ENCODE data around the gene FSTL4.

FSTL4 gene

DNA sequence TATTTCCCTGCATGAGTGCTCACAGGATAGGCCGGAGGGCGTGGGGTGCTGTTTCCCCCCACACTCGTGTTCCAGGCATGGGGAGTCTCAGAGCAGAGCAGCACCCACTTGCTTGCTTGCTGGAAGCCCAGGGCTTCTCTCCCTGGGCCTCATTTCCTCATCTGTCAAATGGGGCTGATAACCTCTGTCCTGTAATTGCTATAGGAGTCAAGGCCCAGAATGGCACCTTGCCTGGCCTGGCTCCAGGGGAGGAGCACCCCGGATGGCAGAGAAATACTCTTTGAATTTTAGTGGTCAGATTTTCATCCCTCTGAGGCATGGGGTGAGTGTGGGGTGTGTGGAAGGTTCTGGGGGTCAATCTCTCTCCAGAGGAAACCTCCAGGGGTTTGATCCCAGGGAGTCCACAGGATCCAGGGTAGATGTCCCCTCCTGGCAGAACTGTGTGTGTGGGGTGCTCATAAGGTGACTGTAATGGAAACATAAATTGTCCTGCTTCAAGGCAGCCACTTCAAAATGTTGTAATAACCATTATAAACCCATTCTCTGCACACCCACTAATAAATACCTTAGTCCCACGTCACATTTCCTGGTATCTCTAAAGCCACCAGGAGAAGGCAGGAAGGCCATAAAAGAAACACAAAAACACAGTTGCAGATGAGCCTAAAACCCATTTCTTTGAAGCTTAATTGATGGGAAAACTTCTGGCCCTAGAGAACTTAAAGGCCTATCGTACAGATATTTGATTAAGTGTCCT, 272.2 kb downstream of the FSTL4 start:
- DNase-seq (ENCODE audit: low read depth): no peak

DNA sequence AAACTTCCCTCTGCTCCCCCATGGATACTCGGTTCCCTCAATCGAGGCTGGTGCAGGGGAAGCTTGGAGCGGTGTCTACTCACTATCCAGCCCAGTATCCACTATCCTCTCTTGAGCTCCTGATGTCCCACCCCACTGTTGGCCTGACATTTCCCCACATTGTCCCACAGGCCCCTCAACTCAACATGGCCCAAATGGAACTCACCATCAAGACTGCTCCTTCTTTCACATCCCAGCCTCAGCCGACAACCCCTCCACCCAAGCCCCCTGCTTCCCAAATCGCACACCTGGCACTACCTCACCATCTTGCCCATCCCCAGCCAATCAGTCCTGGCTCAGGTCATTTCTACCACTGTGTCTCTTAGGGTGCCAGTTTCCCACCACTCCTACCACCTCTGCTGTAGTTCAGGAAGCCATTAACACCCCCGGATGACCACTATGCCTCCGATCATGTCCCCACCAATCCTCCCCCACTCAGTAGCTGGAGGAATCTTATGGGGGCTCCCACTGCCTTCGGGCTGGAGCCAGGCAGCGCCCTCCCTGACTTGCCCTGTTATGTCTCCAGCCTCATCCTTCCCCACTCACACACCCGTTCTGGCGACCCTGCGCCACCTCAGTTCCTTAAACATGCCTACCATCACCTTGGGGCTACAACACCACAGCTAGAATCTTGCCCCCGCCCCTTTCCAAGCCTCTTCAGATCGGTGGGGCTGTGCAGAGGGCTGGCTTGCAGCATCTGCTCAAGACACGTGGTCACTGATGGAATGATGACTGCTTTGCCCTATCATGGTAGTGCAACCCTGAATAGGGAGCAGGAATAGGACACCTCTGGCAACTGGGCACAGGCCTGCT, 273.6 kb downstream of the FSTL4 start:
- no peak for DNase-seq (ENCODE audit: low read depth)

DNA sequence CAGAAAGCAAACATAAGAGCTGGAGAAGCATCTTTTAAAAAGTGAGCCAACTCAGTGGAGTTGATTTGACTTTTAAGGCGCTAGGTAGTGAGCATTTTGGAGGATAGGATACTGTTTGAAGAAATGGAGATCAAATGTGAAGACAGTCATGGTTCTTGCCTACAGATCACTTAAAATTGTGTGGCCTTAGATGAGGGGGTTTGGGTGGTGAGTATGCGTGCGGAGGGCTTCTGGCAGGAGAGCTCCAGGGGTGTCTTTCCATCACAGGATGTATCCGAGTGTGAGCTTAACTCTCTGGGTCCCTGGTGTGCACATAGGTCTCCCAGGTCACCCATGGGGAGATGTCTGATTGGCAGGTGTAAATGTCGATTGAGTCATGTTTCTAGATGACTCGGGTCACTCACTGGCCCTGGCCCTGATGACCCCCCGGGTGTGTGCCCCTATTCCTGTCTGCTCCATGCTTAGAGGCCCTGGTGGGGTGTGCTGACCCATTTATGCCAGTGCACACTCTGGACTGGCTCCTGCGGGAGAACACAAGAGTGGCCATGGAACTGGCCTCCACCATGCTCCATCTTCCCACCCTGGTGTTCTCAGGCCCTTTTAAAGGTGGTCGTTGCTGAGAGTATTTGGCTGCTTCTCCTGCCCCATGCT, 274.4 kb downstream of the FSTL4 start:
- DNase-seq (ENCODE audit: low read depth): no peak

DNA sequence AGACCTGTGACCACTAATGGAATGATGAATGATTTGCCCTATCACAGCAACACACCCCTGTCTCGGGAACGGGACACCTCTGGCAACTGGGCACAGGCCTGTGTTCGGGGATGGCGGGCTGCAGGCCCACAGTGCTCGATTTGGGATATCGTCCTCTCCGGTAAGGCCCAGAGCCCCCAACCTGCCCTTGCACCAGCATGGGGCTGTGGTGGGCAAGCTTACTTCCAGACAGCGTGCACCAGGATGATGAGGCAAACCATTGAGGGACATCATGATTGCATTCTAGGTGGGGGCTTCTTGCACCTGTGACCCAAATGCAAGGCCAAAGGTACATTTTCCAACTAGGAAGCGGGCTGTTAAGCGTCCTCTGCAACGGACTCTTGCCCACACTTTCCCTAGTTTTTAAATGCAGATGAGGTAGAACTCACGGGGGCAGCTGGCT, 275.4 kb downstream of the FSTL4 start:
- DNase-seq (ENCODE audit: low read depth): no peak

DNA sequence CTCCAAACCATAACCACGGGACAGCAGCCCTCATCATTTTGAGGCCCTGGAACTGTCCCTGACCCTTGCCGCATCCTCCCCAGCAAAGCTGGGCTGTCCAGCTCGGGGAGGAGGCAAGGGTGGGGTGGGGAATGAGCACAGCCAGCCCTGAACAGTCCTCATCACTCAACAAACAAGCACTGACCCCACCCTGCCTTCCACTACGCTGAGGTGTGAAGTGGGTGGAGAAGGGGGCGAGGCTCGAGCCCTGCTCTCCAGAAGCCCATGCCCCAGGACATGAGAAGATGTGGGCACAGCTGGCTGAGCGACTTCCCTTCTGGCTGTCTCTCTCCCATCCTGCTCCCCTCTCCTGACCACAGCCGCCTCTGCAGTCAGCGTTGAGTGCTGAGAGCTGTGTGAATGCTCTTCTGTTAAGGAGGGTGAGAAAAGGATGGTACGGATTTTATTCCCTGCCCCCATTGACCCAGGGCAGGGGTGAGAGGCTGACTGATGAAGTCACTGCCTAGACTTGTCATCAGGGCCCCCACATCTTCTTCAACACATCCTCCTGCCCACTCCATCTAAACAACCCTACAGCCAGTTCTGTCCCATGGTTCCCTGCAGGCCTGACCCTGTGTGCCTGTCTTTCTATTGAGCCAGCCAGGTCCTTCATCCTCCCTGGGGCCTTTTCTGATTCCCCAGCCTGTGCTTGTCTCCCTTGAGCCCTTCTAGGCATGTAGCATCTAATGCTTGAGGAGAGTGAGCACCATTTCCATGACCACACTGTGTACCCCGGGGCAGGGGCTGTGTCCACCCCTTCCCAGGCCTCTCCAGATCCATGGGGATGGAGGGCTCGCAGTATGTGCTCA, 276.0 kb downstream of the FSTL4 start:
- no peak for DNase-seq (ENCODE audit: low read depth)

DNA sequence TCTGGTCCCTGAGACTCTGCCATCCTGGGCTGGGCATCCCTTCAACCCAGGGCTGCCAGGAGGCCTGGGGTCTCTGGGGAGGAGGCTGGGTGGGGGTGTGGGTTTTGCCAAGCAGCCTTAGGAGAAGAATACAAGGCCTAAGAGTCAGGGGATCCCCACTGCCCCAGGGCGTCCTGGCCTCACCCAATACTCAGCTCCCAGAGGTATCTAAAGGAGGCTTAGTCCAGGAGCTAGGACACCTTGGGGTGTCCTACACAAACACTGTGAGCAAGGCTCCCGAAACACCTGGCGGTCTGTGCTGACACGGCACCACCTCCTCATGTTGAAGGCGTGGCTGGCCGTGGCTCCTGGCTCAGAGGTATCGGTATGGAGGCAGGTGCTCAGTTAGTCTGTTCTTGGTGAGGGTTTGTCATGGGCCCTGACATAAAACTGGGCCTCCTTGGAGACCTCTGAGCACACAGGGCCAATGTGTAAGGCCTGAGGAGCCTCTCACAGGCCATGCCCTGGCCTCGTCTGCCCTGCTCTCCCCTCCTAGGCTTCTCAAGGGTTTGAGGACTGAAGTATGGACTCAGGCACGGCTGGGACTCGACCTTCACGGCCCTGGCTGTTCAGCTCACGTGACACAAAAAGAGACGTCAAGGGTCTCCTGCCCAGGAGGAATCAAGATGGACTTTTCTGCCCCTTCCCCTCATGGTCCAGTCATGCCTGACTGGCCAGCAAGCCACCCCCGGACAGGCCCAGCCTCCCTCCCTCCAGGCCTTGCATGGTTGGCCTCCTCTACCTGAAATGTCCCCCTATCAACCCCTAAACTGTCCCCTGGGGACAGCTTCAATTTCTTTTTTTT, 277.3 kb downstream of the FSTL4 start:
- DNase-seq (ENCODE audit: low read depth): no peak

DNA sequence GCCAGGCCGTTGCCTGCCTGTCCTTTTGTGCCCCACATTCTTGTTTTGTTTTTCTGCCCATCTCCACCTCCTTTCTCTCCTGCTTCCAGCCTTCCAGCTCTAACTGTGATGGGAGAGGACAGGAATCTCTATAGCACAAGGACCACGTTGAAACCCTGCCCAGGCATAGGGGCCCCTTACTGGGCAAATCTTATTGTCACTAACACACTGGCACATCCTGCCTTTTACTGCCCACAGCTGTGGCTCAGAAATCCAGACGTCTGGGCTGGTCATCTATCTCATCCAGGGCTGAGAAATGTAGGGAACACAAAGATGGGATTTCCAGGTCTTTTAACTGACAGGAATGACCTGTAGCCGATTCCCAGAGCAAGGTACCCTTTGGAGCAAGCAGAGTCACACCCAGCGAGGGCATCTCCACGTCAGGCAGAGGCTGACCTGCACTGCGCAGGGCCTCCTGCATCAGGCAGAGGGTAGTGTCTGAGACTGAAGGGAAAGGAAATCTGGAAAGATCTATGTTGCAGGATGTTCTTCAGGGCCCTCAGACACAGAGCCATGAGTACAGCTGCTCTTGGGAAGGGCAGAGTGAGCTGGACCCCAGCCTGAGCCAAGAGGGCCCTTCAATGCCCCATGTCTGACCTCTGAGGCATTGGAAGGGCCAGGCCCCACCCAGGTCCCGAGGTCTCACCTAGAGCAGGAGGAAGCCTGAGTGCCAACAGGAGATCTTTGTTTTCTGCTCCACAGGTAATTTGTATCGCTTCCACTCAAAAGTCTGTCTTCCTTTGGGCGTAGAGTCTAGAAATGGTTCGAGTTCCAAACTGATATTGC, 278.8 kb downstream of the FSTL4 start:
- DNase-seq (ENCODE audit: low read depth): no peak

DNA sequence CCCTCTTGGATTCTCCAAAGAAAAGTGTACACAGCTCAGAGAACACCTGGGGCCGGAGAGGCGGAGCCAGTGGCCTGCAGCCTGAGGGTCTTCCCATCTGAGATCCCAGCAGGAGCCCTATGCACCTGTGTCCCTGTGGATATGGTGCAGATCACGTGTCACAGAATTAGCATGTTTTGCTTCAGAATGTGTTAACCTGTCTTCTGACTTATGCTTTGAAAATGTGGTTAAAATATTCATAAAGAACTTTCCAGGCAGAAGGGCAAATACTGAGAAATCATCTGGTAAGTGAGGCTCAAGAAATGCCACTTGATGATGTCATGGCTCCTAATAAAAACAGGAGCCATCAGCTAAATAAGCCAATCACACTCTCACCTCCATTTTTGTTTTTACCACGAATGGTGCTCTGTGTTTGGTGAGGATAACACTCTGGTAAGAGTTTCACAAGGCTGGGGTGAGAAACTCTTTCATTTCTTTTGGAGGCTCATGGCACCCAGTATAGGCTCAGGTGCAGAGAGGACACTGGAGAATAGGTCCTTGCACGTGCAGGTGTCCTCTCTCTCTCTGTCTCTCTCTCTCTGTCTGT, 279.8 kb downstream of the FSTL4 start:
- DNase-seq (ENCODE audit: low read depth): no peak

DNA sequence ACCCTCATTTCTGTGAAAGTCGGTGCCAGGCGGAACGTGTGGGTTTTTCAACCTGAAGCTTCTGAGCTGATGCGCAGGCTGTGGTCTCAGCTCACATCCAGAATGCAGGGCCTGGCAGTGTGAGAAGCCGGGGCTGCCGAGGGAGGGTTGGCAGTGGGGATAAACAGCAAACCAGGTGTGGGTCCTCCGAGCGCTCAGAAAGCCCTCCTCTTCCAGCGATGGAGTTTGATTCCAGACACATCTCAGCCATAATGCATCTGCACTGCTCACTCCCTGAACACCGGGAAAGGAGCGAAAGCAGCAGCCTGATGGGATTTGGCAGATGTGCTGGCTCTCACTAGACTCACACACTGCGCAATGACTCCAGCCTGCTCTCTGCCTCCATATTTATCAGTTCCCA, 280.4 kb downstream of the FSTL4 start:
- DNase-seq (ENCODE audit: low read depth): no peak

DNA sequence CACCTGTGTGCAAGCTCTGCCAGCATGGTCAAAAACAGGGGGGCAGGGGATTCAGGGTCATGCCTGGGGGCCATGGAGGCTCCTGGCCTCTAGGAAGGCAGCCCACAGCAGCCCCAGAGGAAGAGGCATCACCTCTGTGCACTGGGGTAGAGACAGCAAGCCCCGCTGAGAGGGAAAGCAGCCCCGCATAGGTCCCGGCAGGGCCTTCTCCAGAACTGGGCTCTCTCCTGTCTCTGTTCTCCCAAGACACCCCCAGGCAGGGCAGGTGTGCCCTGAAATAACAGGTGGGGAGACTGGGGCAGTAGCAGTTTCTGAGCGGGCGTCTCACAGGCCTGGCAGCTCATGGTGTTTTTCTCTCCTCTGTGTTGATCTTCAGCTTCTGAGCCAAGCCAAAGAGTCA, 281.4 kb downstream of the FSTL4 start:
- no peak for DNase-seq (ENCODE audit: low read depth)

DNA sequence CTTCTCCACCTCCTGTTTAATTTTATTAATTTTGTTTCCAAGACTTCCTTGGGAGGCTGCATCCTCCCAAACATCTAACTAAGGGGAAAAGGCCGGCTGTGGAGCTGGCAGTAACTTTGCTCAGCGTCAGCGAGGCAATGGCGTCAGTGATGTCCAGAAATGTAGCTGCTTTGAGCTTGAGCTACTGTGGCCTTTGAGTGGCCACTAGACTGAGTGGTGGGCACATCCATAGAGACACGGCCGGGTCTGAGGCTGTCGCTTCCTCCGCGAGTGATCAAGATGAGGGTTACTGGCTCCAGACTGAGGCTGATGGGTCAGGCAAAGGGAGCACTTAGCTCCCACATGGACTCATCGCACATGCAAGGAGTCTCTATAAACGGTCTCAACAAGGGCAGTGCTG, 283.5 kb downstream of the FSTL4 start:
- DNase-seq (ENCODE audit: low read depth): no peak

DNA sequence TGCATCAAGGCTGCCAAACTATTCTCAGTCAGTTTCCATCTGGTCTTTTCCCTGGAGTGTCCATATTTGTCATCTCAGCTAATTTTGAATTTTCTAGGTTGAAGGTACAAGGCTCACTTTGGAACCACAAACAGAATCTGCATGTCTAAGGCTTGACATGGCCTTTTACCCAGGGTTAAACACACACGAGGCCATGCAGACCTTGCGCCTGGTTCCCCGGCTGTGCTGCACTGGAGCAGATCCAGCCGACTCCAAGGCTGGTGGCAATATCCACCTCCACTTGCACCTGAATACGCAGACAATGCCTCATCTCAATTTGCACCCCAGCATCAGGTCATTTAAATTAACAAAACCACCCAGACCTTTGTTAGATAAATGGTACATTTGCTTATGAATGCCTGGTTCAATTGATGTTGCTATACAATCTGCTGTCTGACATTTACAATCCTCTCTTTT, 284.4 kb downstream of the FSTL4 start:
- no peak for DNase-seq (ENCODE audit: low read depth)

DNA sequence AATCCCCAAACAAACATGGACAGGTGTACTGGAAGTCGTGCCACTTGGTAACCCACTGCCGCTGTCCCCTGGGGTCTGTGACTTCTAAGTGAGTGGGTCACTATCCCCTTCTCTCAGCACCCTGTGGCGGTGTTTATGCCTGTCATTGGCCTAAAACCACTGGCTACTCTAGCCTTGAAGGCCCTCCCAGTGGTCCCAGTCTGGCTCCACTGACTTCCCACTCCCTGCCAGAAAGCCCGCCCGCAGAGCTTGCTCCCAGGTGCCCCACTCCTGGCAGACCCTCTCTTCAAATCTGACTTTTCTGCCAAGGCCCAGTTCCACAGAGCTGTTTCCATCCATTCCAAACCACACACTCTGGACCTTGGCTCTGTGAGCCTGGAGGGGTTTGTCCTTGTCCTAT, 286.0 kb downstream of the FSTL4 start:
- DNase-seq (ENCODE audit: low read depth): no peak

DNA sequence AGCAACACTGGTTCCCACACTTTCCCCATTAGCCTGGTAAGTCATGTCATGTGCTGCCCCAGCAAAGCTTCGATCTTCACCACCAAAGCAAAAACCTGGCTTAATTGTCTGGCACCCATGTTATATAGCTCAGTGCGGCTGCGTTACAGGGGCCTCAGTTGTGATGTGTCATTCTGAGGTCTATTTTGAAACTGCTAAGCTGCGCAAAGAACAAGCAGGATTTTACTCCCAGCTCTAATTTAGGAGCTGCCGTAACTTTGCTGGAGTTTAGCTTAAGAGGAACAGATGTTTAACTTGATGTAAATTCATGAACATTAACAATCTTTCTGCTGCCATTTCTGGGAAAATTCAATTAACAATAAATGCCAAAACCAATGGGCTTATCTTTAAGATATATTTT, 286.5 kb downstream of the FSTL4 start:
- DNase-seq (ENCODE audit: low read depth): no peak

DNA sequence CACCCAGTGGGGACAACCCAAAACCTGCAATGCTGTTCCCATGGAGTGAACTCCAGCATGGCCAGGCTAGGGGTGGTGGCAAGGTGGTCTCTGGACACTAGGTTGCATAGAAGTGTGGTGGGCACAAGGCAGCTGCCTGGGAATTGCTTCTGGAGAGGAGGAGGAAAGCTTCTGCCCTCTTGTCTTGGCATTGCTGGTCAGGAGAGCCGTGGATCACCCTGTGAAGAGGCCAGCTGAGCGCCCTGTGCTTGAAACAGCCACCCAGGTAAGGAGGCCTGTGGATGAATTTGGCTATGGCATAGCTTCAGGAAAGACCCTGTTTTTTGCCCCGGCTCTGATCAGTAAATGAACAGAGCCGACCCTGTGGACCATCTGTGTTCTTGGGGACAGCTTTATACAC, 287.4 kb downstream of the FSTL4 start:
- DNase-seq (ENCODE audit: low read depth): no peak

DNA sequence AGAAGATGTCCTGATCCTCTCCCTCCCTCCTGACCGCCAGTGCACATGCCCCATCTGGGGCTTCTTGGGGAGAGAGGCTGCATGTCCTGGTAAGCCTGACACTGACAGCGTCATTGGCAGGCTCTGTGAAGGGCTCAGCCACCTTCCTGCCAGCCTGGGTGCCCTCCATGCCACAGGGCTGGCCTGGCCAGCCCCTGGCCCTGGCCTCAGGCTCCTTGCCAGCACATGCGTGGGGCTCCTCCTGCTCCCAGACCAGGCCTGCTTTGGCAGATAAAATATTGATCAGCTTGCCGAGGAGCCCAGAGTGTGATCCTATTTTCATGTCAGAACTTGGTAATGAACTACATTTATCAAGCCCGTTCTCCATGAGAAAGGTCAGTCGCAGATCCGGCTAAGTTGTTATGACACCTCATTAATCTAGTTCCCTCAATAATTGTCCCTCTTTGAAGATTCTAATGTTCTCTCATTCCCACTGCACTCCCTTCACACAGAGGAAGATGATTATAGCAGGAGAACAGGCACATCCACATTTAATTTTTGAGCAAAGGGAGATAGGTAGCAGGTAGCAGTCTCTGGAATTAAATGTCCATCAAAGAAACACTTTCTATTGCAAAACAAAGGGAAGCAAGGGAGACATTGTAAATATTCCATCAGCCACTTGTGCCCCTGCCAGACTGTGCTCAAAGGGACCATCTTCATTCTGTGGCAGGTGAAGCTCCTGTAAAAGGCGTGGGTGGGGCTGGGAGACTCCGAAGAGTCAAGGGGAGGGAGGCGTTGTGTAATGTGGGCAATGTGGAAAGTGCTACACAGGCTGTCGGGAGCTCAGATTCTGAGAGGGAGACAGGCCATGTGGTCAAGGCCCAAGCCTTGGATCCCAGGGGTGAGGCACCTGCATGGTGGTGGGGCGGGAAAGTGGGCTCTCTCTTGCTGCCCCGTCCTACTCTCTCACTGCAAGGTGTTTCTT, 288.6 kb downstream of the FSTL4 start:
- DNase-seq (ENCODE audit: low read depth): no peak

DNA sequence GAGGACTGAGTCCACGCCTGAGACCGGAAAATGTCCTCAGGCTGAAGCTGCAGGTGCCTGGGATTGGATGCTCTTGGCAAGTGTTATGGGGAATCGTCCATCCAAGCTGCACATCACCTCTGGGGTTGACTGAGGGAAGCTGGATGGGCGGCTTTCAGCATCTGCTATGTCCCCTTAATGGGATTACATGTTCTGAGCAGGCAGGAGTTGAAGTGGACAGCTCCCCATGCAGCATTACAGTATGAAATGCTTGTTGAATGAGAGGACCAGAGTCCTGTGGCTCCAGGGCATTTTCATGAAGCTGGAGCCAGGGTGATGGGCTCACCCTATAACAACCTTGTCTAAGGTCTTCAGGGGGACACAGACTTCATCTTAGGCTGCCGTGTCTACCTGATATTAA, 289.6 kb downstream of the FSTL4 start:
- no peak for DNase-seq (ENCODE audit: low read depth)

DNA sequence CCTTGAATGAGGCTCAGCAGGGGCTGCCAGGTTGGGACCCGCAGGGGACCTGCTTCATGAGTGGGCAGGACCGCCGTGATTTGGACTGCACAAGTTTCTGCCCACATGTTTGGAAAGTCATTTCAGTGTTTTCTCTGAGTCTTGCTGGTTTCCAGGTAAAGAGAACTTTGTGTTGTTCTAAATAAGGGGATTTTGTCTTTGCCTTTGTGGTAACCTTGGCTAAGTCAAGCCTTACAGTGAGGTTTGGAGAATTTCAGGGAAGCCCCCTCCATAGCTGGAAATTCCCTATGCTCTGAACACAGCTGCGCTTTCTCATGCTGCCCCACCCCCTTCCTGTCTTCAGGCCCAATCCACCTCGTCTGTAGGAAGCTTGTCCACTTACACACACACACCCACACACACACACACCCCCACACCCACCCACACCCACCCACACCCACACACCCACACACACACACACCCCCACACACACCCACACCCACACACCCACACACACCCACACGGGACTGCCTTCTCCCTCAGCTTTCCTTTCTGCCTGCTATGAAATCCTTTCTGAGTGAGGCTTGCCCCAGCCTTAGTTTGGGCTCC, 290.4 kb downstream of the FSTL4 start:
- DNase-seq (ENCODE audit: low read depth): no peak
